Kidney (tissue), 14 donors: ENCODE data around the gene KRT77. TPM values are rescaled to one million over a fixed set of nuclear protein-coding genes. Genes with fewer than 3 reads are reported as not detected.

ENCODE experiments used
- DNase-seq, 5 donors: peaks; one replicate each; pipeline ENCODE4 v3.0.0-alpha.2; 2013 to 2020
- FAIRE-seq: peaks from 2 replicates; lab custom pipeline; 2012; peaks lifted over from hg19 to GRCh38; lab: Jason Lieb, UNC
- H3K27ac ChIP-seq, 2 donors: one replicate each; pipeline ENCODE4 v1.7.0; 2013; ENCODE audit warnings: low read depth in 2 of 2, low read length in 2 of 2, inconsistent platforms in 1 of 2
- H3K27me3 ChIP-seq: one replicate; pipeline ENCODE4 v1.7.1; 2013; ENCODE audit warnings: low read length, inconsistent platforms; ENCODE audit not compliant: control insufficient read depth, insufficient read depth
- H3K36me3 ChIP-seq, 3 donors: one replicate each; pipeline versions ENCODE4 v1.7.0 to v1.7.1; 2013; ENCODE audit warnings: low read length in 3 of 3, control low read depth in 1 of 3, inconsistent platforms in 1 of 3; ENCODE audit not compliant: insufficient read depth in 3 of 3, control insufficient read depth in 2 of 3
- H3K4me1 ChIP-seq, 3 donors: one replicate each; pipeline versions ENCODE4 v1.7.0 to v1.7.1; 2013; ENCODE audit warnings: low read length in 3 of 3, inconsistent platforms in 1 of 3, low read depth in 1 of 3; ENCODE audit not compliant: control insufficient read depth in 2 of 3, insufficient read depth in 2 of 3
- H3K4me3 ChIP-seq, 3 donors: one replicate each; pipeline versions ENCODE4 v1.7.0 to v1.8.1; 2013; ENCODE audit warnings: low read length in 3 of 3, control low read depth in 1 of 3, inconsistent platforms in 1 of 3
- H3K9ac ChIP-seq, 3 donors: one replicate each; pipeline versions ENCODE4 v1.7.0 to v1.7.1; 2013; ENCODE audit warnings: low read length in 3 of 3, control low read depth in 1 of 3, inconsistent platforms in 1 of 3
- H3K9me3 ChIP-seq, 3 donors: one replicate each; pipeline versions ENCODE4 v1.7.0 to v1.7.1; 2013; ENCODE audit warnings: low read length in 3 of 3, control low read depth in 1 of 3, inconsistent platforms in 1 of 3; ENCODE audit not compliant: control insufficient read depth in 2 of 3, insufficient read depth in 1 of 3
- intact Hi-C: fragments of 100-400 bp; cut with DNase I; formaldehyde crosslinking; loops from one replicate; pipeline ENCODE4 v1.11.1; 2022
- polyA plus RNA-seq: library from polyadenylated mRNA; stranded (reverse); fragments of 350-450 nt; fragmentation: Illumina TruSeq; extraction: RNeasy Lipid Tissue Mini Kit (QIAGEN cat#74804); gene quantifications from one replicate; pipeline ENCODE4 v1.2.3, GENCODE V29; 2014; ENCODE audit warnings: low read depth, low replicate concordance; ENCODE audit not compliant: insufficient read depth
- total RNA-seq: library from RNA; stranded (reverse); fragmentation: NEBNext Ultra II Directional; extraction: Animal tissue kit (Norgen Biotek cat#: 25700); gene quantifications from one replicate; pipeline ENCODE4 v1.2.1, GENCODE V29; 2021
- TF ChIP-seq, protein P1 (sequence below): IDR thresholded peaks from 3 replicates; pipeline ENCODE4 v1.5.1; 2012; ENCODE audit warnings: mild to moderate bottlenecking, moderate library complexity, borderline replicate concordance; ENCODE audit not compliant: insufficient read depth; ENCODE audit errors: extremely low read depth
- donor health status: control.
- donor health status: control.
- donor health status: control.
- donor health status: control.
- donor health status: control.
- donor health status: DM: yes; HTN: yes; CAD: no.
- donor health status: Normal renal cell carcinoma (clear cell type).

Gene KRT77
- total and polyA plus RNA-seq, 2 donors from 2014 or later: not detected

- no peak for FAIRE-seq
- TF ChIP-seq, protein P1, sequence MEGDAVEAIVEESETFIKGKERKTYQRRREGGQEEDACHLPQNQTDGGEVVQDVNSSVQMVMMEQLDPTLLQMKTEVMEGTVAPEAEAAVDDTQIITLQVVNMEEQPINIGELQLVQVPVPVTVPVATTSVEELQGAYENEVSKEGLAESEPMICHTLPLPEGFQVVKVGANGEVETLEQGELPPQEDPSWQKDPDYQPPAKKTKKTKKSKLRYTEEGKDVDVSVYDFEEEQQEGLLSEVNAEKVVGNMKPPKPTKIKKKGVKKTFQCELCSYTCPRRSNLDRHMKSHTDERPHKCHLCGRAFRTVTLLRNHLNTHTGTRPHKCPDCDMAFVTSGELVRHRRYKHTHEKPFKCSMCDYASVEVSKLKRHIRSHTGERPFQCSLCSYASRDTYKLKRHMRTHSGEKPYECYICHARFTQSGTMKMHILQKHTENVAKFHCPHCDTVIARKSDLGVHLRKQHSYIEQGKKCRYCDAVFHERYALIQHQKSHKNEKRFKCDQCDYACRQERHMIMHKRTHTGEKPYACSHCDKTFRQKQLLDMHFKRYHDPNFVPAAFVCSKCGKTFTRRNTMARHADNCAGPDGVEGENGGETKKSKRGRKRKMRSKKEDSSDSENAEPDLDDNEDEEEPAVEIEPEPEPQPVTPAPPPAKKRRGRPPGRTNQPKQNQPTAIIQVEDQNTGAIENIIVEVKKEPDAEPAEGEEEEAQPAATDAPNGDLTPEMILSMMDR: no peak
- intact Hi-C loops: no loop called here
Observed at GRCh38 chr12:52649066-52649465, 54.3 kb downstream of the KRT77 start.

DNA sequence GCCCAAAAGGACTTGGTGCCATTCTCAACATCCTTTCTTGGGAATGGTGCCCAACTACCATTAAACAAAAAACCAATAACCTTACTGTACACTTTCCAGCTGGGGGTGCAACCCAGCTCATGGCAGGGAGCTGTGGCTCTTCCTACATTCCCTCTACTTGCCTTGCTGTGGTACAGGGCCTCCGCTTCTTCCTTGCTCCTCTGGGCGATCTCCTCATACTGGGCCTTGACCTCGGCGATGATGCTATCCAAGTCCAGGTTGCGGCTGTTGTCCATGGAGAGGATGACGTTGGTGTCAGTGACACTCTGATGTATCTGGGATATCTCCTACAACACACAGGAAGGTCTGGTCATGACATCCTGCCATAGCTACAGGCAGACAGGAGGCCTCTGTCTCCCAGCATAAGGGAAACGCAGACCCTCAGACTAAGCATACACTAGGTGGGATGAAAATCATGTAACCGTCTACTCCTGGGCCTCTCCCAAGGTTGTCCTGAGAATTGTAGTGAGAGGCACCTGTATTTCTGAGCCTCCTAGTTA lies 55.2 kb downstream of the KRT77 start:
- intact Hi-C loops: no loop called here
- no peak for DNase-seq
- Histone ChIP-seq H3K4me1 (no peaks in the 10 kb centered on the region), H3K9me3 (no peaks in the 10 kb centered on the region), H3K36me3 (no peaks in the 10 kb centered on the region), H3K27ac (no peak overlapping the region), H3K9ac (no peak overlapping the region), H3K4me3 (no peak overlapping the region), H3K27me3 (no peaks in the 10 kb centered on the region)
- TF ChIP-seq, protein P1: no peak
- no peak for FAIRE-seq

More at GRCh38 chr12:52649066-52649465, 54.3 kb downstream of the KRT77 start:
- no peak for DNase-seq
- H3K9ac ChIP-seq: no peak overlapping the region
- no peaks in the 10 kb centered on the region for H3K4me1 ChIP-seq
- no peak overlapping the region for H3K4me3 ChIP-seq
- no peak overlapping the region for H3K27ac ChIP-seq
- H3K9me3 ChIP-seq: no peaks in the 10 kb centered on the region
- H3K27me3 ChIP-seq: no peaks in the 10 kb centered on the region
- H3K36me3 ChIP-seq: no peaks in the 10 kb centered on the region

DNA sequence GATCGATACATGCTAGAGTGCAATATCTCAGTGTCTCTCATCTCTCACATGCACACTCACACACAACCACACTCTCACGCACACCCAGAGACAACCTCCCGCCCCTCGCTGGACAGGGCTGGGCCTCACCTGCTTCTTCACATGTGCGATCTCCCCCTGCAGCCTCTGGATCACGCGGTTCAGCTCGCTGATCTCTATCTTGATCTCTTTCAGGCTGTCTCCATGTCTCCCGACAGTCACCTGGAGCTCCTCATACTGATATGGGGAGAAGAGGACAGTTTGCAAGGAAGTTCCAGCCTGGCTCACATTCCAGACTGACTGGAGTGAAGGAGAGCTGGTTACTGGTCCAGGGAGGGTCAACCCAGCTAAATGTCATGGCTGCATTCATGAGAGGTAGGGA lies 55.7 kb downstream of the KRT77 start:
- Histone ChIP-seq H3K9me3 (no peaks in the 10 kb centered on the region), H3K27ac (no peak overlapping the region), H3K9ac (no peak overlapping the region), H3K4me1 (no peaks in the 10 kb centered on the region), H3K4me3 (no peak overlapping the region), H3K27me3 (no peaks in the 10 kb centered on the region), H3K36me3 (no peaks in the 10 kb centered on the region)
- FAIRE-seq (no peak), DNase-seq (no peak)
- intact Hi-C loops: no loop called here
- TF ChIP-seq, protein P1: no peak

- H3K36me3 ChIP-seq: no peaks in the 10 kb centered on the region
- H3K27ac ChIP-seq: no peak overlapping the region
- H3K9ac ChIP-seq: no peak overlapping the region
- no peak for FAIRE-seq
- no peak overlapping the region for H3K4me3 ChIP-seq
- H3K27me3 ChIP-seq: no peaks in the 10 kb centered on the region
- H3K9me3 ChIP-seq: no peaks in the 10 kb centered on the region
- H3K4me1 ChIP-seq: no peaks in the 10 kb centered on the region
- intact Hi-C loops: no loop called here
- TF ChIP-seq, protein P1: no peak
- no peak for DNase-seq
Observed at GRCh38 chr12:52646613-52647012, 56.7 kb downstream of the KRT77 start.
